ENCODE data around the gene CSTPP1. TPM values are rescaled to one million over a fixed set of nuclear protein-coding genes. Genes with fewer than 3 reads are reported as not detected.
"Not testable (repeated sequence)": the region's sequence is repeated elsewhere in the genome, so short reads cannot be mapped to it uniquely, and the experiment has no call there.

Gene CSTPP1
- polyA plus RNA-seq, 1 donor from 2014 or later: 17.5 TPM

DNA sequence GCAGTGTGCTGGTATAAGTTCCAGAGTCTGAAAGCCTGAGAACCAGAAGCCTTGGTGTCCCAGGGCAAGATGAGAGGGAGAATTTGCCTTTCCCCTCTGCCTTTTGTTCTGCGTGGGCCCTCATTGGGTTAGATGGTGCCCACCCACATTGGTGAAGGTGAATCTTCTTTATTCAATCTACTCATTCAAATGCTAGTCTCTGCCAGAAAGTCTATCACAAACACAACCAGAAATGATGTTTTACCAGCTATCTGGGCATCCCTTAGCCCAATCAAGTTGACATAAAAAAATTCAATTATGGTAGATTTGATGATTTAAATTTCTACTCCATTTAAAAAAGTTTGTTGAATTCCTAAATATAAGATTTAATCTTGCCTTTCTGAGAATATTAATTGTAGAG lies 22.2 kb downstream of the CSTPP1 start:
- H3K27me3 Mint-ChIP-seq: no peaks in the 10 kb centered on the region
- peaks cover 2 to 6% (median 2%) of the 10 kb centered on the region in 3 donors for H3K9me3 Mint-ChIP-seq
- H3K4me1 Mint-ChIP-seq: no peaks in the 10 kb centered on the region
- H3K27ac Mint-ChIP-seq: no peak overlapping the region
- H3K36me3 Mint-ChIP-seq: peaks cover 26% of the 10 kb centered on the region
- H3K4me3 Mint-ChIP-seq: no peak overlapping the region

DNA sequence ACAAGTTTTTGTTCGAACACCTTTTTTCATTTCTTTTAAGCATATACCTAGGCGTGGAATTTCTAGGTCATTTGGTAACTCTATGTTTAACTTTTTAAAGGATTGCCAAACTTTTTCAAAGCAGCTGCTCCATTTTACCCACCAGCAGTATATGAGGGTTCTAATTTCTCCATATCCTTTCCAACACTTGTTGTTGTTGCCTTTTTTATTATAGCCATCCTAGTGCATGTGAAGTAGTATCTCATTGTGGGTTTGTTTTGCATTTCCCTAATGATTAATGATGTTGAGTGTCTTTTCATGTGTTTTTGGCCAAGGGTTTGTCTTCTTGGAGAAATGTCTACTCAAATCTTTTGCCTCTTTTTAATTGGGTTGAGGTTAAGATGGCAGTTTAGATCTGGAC lies 24.5 kb downstream of the CSTPP1 start:
- no peak overlapping the region for H3K4me3 Mint-ChIP-seq
- H3K36me3 Mint-ChIP-seq: peaks cover 25% of the 10 kb centered on the region

DNA sequence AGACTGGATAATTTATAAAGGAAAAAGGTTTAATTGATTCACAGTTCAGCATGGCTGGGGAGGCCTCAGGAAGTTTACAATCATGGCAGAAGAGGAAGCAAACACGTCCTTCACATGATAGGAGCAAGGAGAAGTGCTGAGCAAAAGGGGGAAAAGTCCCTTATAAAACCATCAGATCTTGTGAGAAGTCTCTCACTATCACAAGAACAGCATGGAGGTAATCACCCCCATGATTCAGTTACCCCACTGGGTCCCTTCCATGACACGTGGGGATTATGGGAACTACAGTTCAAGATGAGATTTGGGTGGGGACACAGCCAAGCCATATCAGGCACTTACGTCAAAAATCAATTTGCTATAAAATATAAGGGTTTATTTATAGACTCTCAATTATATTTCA lies 25.3 kb downstream of the CSTPP1 start:
- not testable (repeated sequence) for H3K27ac Mint-ChIP-seq, H3K9me3 Mint-ChIP-seq, H3K27me3 Mint-ChIP-seq, H3K4me1 Mint-ChIP-seq, H3K4me3 Mint-ChIP-seq
- H3K36me3 Mint-ChIP-seq: peaks cover 25% of the 10 kb centered on the region

More for the DNA sequence above, 24.5 kb downstream of the CSTPP1 start:
- H3K27me3 Mint-ChIP-seq: no peaks in the 10 kb centered on the region
- peaks cover 2 to 6% (median 2%) of the 10 kb centered on the region in 3 donors for H3K9me3 Mint-ChIP-seq
- no peaks in the 10 kb centered on the region for H3K4me1 Mint-ChIP-seq
- H3K27ac Mint-ChIP-seq: no peak overlapping the region

DNA sequence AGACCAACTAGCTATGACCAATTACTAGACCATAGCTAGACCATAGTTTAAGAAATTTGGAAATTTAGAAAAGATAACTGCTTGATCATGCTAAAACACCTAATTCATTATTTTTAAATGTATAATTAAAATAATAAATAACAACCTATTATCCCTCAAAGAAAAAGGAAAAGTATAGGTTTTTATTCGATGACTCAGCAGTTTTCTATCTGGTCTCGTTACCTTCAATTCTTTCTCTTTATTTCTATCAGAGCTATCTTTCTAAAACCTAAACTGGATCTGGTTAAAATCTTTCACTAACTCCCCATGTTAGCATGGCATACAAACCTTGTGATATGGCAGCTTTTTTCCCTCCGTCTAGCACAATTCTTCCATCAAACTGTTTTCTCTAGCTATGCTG lies 27.3 kb downstream of the CSTPP1 start:
- Mint-ChIP-seq H3K9me3 (peaks cover 0 to 2% (median 2%) of the 10 kb centered on the region in 3 donors), H3K27ac (no peak overlapping the region), H3K27me3 (no peaks in the 10 kb centered on the region), H3K36me3 (peaks cover 22% of the 10 kb centered on the region), H3K4me3 (no peak overlapping the region), H3K4me1 (no peaks in the 10 kb centered on the region)

DNA sequence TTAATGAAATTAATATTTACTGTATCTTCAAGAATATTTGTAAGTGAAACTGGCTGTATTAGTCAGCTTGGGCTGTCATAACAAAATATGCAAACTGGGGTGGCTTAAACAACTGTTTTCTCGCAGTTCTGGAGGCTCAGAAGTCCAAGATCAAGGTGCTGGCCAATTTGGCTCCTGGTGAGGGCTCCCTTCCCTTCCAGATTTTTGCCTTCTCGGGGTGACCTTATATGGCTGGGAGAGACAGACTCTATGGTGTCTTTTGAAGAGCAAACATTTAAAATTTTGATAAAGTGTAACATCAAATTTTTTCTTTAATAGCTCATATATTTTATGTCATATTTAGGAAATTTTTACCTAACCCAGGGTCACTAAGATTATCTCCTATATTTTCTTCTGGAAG lies 30.2 kb downstream of the CSTPP1 start:
- H3K27me3 Mint-ChIP-seq: no peaks in the 10 kb centered on the region
- H3K27ac Mint-ChIP-seq: no peak overlapping the region
- H3K36me3 Mint-ChIP-seq: peaks cover 11% of the 10 kb centered on the region
- no peaks in the 10 kb centered on the region for H3K4me1 Mint-ChIP-seq
- no peaks in the 10 kb centered on the region for H3K9me3 Mint-ChIP-seq
- H3K4me3 Mint-ChIP-seq: no peak overlapping the region

DNA sequence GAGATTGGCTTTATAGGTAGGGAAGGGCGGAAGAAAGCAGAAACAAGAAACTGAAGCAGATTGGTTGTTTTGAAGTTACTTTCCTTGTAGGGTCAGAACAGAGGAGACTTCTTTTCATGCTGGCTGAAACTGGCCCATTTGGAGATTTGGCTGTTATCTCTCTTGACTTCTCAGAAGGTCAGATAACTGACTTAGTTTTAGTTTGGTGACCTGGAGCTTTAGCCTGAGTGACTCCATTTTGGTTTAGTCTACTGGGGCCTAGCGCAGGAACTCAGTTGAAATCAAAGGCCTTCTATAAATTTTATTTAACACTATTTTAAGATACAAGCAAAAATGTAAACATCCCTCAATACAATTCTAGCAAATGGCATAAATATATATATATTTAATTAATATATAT lies 31.4 kb downstream of the CSTPP1 start:
- Mint-ChIP-seq H3K27me3 (no peaks in the 10 kb centered on the region), H3K9me3 (no peaks in the 10 kb centered on the region)

DNA sequence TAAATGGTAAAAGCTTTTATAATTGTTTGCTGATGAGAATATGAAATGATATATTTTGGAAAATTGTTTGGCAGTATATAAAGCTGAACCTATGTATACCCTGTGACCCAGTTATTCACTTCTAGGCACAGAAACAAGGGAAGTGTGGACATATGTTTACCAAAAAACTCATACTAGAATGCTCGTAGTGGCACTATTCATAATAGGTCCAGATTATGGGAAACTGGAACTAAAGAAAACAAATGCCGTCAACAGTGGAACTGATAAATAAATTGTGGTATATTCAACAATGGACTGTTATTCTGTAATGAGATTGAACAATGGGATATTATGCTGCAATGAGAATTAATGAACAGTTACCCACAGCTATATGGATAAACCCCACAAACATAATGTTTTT lies 32.8 kb downstream of the CSTPP1 start:
- Mint-ChIP-seq H3K27me3 (no peaks in the 10 kb centered on the region), H3K9me3 (no peaks in the 10 kb centered on the region), H3K27ac (no peak overlapping the region), H3K36me3 (peaks cover 2% of the 10 kb centered on the region), H3K4me3 (no peak overlapping the region), H3K4me1 (no peaks in the 10 kb centered on the region)

More for the DNA sequence above, 31.4 kb downstream of the CSTPP1 start:
- Mint-ChIP-seq H3K4me3 (no peak overlapping the region), H3K36me3 (peaks cover 5% of the 10 kb centered on the region), H3K4me1 (no peaks in the 10 kb centered on the region), H3K27ac (no peak overlapping the region)

DNA sequence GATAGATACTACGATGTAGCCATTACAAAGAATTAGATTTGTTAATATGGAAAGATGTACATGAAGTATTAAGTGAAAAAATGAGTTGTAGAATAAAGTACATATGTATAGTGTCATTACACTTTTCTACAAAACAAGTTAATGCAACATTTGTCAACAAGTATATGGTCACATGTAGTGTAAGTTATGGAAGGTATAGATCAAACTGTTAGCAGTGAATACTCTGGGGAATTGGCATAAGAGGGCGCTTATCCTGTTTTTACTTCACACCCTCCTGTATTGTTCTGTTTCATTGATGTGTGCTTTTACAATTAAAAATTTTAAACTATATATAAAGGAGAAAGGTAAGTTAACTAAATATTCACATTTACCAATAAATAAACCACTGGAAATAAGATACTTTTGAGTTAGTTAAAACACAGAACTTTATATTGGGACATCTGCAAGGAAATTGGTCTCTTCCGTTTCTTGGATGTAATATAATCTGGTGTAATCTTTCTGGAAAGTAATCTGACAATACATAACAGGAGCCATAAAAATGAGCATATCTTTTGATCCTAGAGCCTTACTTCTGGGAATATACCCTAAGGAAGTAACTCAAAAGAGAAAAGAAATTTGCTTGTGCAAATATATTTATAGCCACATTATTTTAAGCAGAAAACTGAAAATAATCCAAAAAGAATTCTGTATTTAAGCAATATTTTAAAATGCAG lies 34.5 kb downstream of the CSTPP1 start:
- Mint-ChIP-seq H3K27ac (no peak overlapping the region), H3K9me3 (no peaks in the 10 kb centered on the region), H3K4me1 (no peaks in the 10 kb centered on the region), H3K4me3 (no peak overlapping the region), H3K36me3 (peaks cover 2% of the 10 kb centered on the region), H3K27me3 (no peaks in the 10 kb centered on the region)

DNA sequence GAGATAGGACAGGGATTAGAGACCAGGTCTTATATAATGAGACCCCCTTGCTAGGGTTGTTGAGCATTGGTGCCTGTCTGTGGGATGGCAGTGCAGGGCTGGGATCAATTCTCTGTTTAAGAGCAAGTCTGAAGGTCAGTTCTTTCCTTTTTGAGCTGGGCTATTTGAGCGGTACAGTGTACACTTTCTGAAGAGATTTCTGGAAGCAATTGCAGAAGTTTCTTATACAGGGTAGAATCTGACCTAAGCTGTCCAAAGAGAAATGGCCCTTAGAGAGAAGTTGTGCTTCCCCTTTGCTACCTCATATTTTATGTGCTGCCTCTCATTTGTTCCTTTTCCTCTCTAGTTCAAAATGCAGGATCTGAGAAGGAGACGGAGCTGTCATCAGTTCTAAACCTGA lies 35.8 kb downstream of the CSTPP1 start:
- H3K27ac Mint-ChIP-seq: peak overlapping the region in 1 of 3 donors; percentile 33

DNA sequence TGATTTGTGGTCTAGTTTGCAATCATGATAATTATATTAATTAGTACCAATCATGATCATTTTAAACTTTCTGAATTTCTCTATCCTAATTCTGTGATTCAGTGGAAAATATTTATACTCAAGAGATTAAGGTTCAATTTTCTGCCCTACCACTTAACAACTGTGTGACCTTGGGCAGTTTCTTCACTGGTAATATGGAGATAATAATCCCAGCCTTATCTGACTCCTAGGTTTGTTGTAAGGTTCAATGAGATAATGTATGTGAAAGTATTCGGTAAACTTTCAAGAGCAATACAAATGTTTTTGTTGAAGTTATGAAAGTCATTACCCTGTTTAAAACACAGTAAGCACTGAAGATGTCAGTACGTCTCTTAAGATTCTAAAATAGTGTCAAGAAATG lies 36.3 kb downstream of the CSTPP1 start:
- no peaks in the 10 kb centered on the region for H3K9me3 Mint-ChIP-seq
- no peaks in the 10 kb centered on the region for H3K27me3 Mint-ChIP-seq
- no peaks in the 10 kb centered on the region for H3K4me1 Mint-ChIP-seq
- peaks cover 2% of the 10 kb centered on the region for H3K36me3 Mint-ChIP-seq
- no peak overlapping the region for H3K27ac Mint-ChIP-seq
- no peak overlapping the region for H3K4me3 Mint-ChIP-seq

More for the DNA sequence above, 35.8 kb downstream of the CSTPP1 start:
- no peaks in the 10 kb centered on the region for H3K9me3 Mint-ChIP-seq
- peaks cover 2% of the 10 kb centered on the region for H3K36me3 Mint-ChIP-seq
- no peak overlapping the region for H3K4me3 Mint-ChIP-seq
- H3K4me1 Mint-ChIP-seq: no peaks in the 10 kb centered on the region
- no peaks in the 10 kb centered on the region for H3K27me3 Mint-ChIP-seq

DNA sequence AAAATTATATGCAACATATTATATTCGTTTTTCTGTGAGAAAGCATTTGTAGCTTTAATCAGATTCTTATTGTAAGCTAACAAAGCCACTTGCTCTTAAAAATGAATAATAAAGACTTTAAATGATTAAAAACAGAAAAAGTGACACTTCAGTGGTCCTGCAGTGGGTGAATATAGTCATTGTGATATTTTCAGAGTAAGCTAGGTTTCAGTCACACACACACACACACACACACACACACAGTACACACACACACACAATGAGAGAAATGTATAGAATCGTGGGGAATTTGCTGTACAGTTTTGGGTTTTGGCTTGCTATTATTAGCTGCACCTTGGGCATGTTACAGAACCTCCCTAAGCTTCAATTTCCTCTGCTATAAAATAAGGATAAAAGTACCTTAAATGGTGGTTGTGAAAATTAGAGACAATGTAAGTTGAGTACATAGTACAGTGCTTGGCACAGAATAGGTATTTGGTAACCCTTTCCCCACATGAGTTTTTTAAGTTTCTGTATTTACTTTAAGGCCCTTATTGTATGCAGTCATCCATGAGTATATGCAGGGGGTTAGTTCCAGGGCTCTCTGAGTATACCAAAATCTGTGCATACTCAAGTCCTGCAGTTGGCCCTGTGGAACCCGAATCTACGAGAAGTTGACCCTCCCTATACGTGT lies 39.8 kb downstream of the CSTPP1 start:
- no peaks in the 10 kb centered on the region for H3K9me3 Mint-ChIP-seq
- H3K4me3 Mint-ChIP-seq: no peak overlapping the region

DNA sequence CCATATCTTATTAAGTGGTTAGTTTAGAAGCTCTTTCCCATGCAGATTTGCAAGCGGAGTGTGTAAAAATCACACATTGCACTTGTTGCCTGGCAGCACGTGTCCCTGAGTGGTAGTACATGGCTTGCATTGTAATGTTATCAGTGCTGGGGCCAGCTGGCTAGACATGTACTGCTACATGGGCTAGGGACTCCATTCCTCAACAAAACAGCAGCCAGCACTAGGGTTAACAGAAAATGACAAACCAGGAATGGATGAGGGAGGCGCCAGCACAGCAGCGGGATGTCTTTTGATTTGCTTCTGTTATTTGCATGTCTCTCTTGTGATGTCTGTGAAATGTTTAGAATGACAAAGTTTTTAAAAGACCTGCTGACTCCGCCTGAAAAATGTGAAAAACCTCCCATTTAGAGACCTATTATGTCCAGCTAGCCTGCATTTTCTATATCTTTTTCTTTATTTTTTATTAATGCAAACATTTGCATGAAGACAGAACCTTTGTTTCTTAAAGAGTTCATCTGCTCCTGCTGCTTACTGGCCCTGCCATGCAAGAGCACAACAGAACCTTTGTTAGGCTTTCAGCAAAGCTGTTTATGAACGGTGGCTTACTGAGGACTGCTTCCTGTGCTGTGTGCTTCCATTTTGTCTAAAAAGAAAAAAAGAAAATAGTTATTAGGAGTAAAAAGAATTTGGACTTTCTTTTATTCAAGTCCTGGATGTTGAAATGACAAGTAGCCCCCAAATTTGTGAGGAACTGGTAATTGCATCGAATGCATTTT lies 40.7 kb downstream of the CSTPP1 start:
- no peak overlapping the region for H3K4me3 Mint-ChIP-seq
- no peaks in the 10 kb centered on the region for H3K9me3 Mint-ChIP-seq
- peaks cover 0 to 7% (median 4%) of the 10 kb centered on the region in 3 donors for H3K4me1 Mint-ChIP-seq
- peaks cover 6% of the 10 kb centered on the region for H3K36me3 Mint-ChIP-seq
- no peak overlapping the region for H3K27ac Mint-ChIP-seq
- H3K27me3 Mint-ChIP-seq: no peaks in the 10 kb centered on the region

More for the DNA sequence above, 39.8 kb downstream of the CSTPP1 start:
- Mint-ChIP-seq H3K4me1 (peaks cover 0 to 3% (median 2%) of the 10 kb centered on the region in 3 donors), H3K36me3 (peaks cover 6% of the 10 kb centered on the region), H3K27ac (no peak overlapping the region), H3K27me3 (no peaks in the 10 kb centered on the region)

DNA sequence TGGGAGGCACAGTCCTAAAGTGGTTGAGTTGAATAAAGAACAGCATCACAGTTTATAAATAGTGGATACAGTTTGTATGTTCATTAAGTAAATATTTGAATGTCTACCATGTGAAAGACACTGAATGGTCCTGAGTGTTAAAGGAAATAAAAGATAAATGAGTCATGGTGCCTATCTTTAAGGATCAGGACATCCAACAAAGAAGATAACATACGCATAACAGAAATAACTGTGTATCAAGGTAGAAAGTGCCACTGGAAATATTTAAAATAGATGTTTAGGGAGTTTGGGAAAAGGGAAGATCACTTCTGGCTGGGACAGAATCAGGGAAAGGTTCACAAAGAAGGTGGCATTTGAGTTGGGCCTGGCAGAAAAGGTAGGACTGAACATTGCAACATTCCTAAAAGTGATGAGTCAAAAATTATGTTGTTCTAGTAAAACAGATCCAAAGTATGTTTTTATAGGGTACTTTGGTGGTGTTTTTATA lies 41.5 kb downstream of the CSTPP1 start:
- Mint-ChIP-seq H3K27me3 (no peaks in the 10 kb centered on the region), H3K27ac (peak overlapping the region in 2 of 3 donors; percentile 6 to 28), H3K9me3 (no peaks in the 10 kb centered on the region), H3K4me3 (no peak overlapping the region), H3K36me3 (peaks cover 6% of the 10 kb centered on the region), H3K4me1 (peaks cover 0 to 7% (median 4%) of the 10 kb centered on the region in 3 donors)

DNA sequence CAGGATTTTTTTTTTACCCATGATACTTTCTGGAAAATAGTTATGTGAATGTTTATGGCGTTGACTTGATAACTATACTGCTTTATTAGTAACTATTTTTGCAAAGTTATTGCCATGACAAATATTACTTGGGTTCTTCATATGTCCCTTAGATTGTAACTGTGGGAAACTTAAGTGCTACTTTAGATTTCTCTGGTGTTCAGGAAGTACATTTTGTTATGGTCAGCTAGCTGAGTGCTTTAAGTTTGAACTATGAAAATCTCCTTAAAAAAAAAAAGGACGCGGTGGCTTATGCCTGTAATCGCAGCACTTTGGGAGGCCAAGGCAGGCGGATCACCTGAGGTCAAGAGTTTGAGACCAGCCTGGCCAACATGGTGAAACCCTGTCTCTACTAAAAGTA lies 42.8 kb downstream of the CSTPP1 start:
- no peak overlapping the region for H3K27ac Mint-ChIP-seq
- H3K27me3 Mint-ChIP-seq: no peaks in the 10 kb centered on the region
- H3K4me3 Mint-ChIP-seq: no peak overlapping the region
- peaks cover 0 to 7% (median 4%) of the 10 kb centered on the region in 3 donors for H3K4me1 Mint-ChIP-seq
- no peaks in the 10 kb centered on the region for H3K9me3 Mint-ChIP-seq
- peaks cover 6% of the 10 kb centered on the region for H3K36me3 Mint-ChIP-seq

DNA sequence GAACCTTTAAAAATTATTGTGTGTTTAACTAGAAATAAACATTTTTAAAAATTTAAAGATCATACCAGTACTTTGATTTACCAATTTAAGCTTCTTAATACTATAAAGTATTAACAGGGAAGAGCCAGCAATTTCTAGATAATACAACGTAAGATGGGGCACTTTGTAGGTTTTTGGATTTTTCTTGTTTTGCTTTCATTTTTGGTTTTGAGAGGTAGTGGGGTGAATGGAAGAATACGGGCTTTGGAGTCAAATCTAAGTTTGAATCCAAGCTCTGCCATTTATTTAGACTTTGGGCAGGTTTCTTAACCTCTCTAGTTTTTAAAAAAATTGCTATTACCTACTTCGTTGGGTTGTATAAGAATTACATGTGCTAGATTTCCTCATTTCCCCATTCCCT lies 44.9 kb downstream of the CSTPP1 start:
- Mint-ChIP-seq H3K4me1 (peaks cover 0 to 7% (median 4%) of the 10 kb centered on the region in 3 donors), H3K27ac (no peak overlapping the region), H3K4me3 (peak overlapping the region; percentile 13 to 66 (median 30)), H3K27me3 (no peaks in the 10 kb centered on the region), H3K36me3 (peaks cover 6% of the 10 kb centered on the region), H3K9me3 (no peaks in the 10 kb centered on the region)

Data from IgD-negative memory B cell (primary cell).